Measurements from ENCODE around the gene C11orf71. TPM values are rescaled to one million over a fixed set of nuclear protein-coding genes. Genes with fewer than 3 reads are reported as not detected.

The C11orf71 gene
- total RNA-seq, 2 donors from 2014 or later = 13.1 to 14.3 TPM

DNA sequence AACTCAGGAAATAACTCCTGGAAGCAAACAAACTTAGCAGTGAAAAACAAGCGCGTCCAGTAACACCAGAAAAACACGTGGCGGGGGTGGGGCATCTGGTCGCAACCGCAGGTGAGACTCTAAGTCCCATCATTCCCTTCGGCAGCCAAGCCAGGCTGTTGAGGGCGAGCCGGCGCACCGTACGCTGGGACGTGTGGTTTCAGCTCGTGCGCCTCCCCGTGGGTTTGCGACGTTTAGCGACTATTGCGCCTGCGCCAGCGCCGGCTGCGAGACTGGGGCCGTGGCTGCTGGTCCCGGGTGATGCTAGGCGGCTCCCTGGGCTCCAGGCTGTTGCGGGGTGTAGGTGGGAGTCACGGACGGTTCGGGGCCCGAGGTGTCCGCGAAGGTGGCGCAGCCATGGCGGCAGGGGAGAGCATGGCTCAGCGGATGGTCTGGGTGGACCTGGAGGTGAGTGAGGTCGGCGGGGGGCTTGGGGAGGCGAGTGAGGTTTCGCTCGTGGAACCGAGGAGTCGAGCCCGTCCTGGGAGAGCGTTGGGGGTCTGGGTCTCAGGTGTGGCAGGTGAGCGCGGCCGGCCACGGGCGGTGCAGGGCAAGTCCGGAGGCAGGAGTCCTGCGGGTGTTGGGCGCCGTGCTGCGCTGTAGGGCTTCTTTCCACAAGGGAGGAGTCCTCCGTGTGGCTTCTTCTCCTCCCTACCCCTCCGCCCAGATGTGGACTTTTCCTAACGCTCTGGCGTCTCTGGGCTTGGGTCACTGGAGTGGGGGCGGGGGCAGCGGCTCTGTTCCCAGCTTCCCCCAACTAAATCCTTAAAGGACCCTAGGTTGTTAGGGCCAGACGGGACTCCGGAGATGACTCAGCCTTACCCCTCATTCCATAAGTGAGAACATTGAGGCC is 39.2 kb upstream of the C11orf71 start, which contains the start of gene REXO2:
Gene REXO2, plus strand, starts transcription at position 239 of the 892 bp plus-strand sequence. Its CDS starts 62 bp downstream, at position 301.
- DNase-seq = peak; percentile 98
- no peaks in the 10 kb centered on the region for H3K36me3 ChIP-seq
- H3K27ac ChIP-seq = peak within 1 kb of the TSS; percentile 61
- H3K4me3 ChIP-seq = peak within 1 kb of the TSS; percentile 93
- no peak for TF ChIP-seq CTCF (IDR thresholded peaks at IDR 0.05)
- peak within 1 kb of the TSS; percentile 84 to 90 for H3K9ac ChIP-seq (ENCODE audit: low read depth in 2 of 2, low read length in 2 of 2)
- no peaks in the 10 kb centered on the region for H3K27me3 ChIP-seq
- H3K9me3 ChIP-seq = no peaks in the 10 kb centered on the region
- peaks cover 4% of the 10 kb centered on the region for H3K4me1 ChIP-seq
- intact Hi-C loops (cut with DNase I) = loop anchor here (5.0 kb wide), 1 partner anchor 37 kb away; the partner anchor contains the start of genes C11orf71 and RBM7

DNA sequence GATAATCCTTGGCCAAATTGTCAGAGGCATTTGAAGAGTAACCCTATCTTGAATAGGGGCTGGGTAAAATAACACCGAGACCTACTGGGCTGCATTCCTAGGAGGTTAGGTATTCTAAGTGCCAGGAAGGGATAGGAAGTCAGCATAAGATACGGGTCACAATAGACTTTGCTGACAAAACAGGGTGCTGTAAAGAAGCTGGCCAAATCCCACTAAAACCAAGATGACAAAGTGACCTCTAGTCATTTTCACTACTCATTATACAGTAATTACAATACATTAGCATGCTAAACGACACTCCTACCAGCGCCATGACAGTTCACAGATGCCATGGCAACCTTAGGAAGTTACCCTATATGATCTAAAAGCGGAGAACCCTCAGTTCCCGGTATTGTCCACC is 38.0 kb upstream of the C11orf71 start:
- Histone ChIP-seq H3K27ac (no peak overlapping the region), H3K9ac (ENCODE audit: low read depth in 2 of 2, low read length in 2 of 2) (no peak overlapping the region), H3K27me3 (no peaks in the 10 kb centered on the region), H3K36me3 (no peaks in the 10 kb centered on the region), H3K4me1 (peaks cover 4% of the 10 kb centered on the region), H3K9me3 (no peaks in the 10 kb centered on the region), H3K4me3 (no peak overlapping the region)
- intact Hi-C loops (cut with DNase I) = loop anchor here (5.0 kb wide), 1 partner anchor 36 kb away; the partner anchor contains the start of genes C11orf71 and RBM7
- no peak for DNase-seq
- no peak for TF ChIP-seq CTCF (IDR thresholded peaks at IDR 0.05)

- Histone ChIP-seq H3K36me3 (no peaks in the 10 kb centered on the region), H3K4me3 (no peak overlapping the region), H3K9ac (ENCODE audit: low read depth in 2 of 2, low read length in 2 of 2) (no peak overlapping the region), H3K4me1 (no peaks in the 10 kb centered on the region), H3K27ac (no peak overlapping the region), H3K27me3 (no peaks in the 10 kb centered on the region), H3K9me3 (no peaks in the 10 kb centered on the region)
- DNase-seq = no peak
- TF ChIP-seq CTCF (IDR thresholded peaks at IDR 0.05) = no peak
- intact Hi-C loops (cut with DNase I) = no loop called here
Observed at GRCh38 chr11:114433376-114433775, 33.1 kb upstream of the C11orf71 start.

GRCh38 chr11:114432893-114433292 is 32.6 kb upstream of the C11orf71 start:
- no peak overlapping the region for H3K9ac ChIP-seq (ENCODE audit: low read depth in 2 of 2, low read length in 2 of 2)
- no peak for TF ChIP-seq CTCF (IDR thresholded peaks at IDR 0.05)
- no peaks in the 10 kb centered on the region for H3K9me3 ChIP-seq
- no peaks in the 10 kb centered on the region for H3K36me3 ChIP-seq
- no peak for DNase-seq
- no peak overlapping the region for H3K27ac ChIP-seq
- no peaks in the 10 kb centered on the region for H3K4me1 ChIP-seq
- H3K27me3 ChIP-seq = no peaks in the 10 kb centered on the region
- intact Hi-C loops (cut with DNase I) = no loop called here
- H3K4me3 ChIP-seq = no peak overlapping the region

DNA sequence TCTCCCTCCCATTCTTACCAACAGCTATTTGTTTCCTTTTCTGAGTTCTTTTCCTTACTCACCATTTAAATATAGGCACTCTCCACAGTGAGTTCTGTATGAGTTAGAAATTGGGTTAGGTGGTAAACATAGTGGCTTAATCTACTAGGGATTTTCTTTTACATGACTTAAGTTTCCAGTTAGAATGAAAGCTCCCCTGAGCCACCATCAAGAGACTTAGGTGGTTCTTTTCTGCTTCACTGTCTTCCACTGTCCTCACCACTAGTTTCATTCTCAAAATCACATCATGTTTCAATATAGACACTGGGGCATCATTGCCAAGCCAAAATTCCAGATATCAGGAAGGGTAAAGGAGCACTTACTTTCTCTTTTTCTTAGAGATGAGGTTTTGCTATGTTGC is 30.0 kb upstream of the C11orf71 start:
- Histone ChIP-seq H3K4me1 (no peaks in the 10 kb centered on the region), H3K27ac (no peak overlapping the region), H3K4me3 (no peak overlapping the region), H3K36me3 (no peaks in the 10 kb centered on the region), H3K9ac (ENCODE audit: low read depth in 2 of 2, low read length in 2 of 2) (no peak overlapping the region), H3K27me3 (no peaks in the 10 kb centered on the region), H3K9me3 (no peaks in the 10 kb centered on the region)
- TF ChIP-seq CTCF (IDR thresholded peaks at IDR 0.05) = no peak
- intact Hi-C loops (cut with DNase I) = no loop called here
- DNase-seq = no peak
